ENCODE measurements around the gene CDKN2D.
"Not testable (repeated sequence)": the region's sequence is repeated elsewhere in the genome, so short reads cannot be mapped to it uniquely, and the experiment has no call there.

The CDKN2D gene

DNA sequence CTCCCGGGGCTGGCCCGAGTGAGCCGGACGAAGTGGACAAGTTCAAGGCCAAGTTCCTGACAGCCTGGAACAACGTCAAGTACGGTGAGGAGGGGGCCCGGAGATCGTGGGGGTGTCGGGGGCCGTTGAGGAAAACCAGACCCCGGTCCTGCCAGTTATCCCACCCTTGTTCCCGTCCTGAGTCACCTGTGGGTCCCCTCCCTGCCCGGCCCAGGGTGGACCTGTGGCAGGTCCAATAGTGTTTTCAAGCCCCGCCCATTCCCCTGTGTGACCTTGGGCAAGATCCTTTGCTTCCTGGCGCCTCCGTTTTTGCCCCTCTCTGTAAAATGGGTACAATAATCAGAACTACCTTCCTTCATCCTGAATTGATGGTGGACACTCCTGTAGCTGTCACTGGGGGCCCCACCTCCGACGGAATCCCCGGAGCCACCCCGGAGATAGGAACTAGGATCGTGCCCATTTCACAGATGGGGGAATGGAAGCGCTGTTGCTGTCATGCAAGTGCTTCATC, 24.5 kb downstream of the CDKN2D start:
- DNase-seq (ENCODE audit: low read depth, low spot score), result no peak
- in situ Hi-C loops (cut with HindIII; ENCODE audit: low sequenced_read_pairs), result no loop called here
- H3K4me3 ChIP-seq (ENCODE audit: low read depth, low read length), result peak overlapping the region; percentile 75
- TF ChIP-seq, protein P1, sequence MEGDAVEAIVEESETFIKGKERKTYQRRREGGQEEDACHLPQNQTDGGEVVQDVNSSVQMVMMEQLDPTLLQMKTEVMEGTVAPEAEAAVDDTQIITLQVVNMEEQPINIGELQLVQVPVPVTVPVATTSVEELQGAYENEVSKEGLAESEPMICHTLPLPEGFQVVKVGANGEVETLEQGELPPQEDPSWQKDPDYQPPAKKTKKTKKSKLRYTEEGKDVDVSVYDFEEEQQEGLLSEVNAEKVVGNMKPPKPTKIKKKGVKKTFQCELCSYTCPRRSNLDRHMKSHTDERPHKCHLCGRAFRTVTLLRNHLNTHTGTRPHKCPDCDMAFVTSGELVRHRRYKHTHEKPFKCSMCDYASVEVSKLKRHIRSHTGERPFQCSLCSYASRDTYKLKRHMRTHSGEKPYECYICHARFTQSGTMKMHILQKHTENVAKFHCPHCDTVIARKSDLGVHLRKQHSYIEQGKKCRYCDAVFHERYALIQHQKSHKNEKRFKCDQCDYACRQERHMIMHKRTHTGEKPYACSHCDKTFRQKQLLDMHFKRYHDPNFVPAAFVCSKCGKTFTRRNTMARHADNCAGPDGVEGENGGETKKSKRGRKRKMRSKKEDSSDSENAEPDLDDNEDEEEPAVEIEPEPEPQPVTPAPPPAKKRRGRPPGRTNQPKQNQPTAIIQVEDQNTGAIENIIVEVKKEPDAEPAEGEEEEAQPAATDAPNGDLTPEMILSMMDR (IDR thresholded peaks at IDR 0.05; ENCODE audit: low read depth, low read length), result no peak

DNA sequence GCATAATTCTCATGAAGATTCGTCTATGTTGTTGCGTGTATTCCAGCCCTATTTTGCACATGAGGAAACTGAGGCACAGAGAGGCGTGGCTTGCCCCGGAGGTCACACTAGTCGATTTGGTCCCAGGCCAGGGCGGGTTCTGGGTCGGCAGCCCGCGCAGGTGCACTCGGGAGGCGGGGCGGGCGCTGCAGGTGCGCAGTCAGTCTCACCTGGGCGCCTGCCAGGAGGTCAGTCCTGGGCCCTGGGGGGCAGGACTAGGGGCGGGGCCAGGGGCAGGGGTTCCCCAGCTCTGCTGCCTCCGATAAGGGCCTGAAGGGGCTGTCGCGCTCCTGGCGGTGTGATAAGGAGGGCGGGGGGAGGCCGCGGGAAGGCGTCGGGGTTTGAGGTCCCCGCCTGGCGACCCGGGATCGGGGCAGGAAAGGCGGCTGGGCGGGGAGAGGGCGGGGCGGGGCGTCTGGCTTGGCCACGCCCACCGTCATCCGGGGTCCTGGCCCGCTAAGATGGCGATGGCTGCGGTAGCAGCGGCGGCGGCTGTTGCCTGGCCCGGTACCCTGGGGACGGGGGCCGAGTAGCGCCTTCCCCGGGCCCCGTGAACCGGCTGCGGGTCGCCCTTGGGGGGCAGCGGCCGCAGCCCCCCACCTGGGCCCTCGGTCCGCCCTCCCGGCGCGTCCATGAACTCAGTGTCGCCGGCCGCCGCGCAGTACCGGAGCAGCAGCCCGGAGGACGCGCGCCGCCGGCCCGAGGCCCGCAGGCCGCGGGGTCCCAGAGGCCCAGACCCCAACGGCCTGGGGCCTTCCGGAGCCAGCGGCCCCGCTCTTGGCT, 25.1 kb downstream of the CDKN2D start, which contains the start of gene ATG4D:
TSS of gene ATG4D (plus strand) at position 485 of the 822 bp plus-strand sequence. CDS start at position 672, 187 bp downstream.
- peak within 1 kb of the TSS; percentile 75 for H3K4me3 ChIP-seq (ENCODE audit: low read depth, low read length)
- DNase-seq (ENCODE audit: low read depth, low spot score), result peak; percentile 56
- in situ Hi-C loops (cut with HindIII; ENCODE audit: low sequenced_read_pairs), result no loop called here
- TF ChIP-seq, protein P1 (IDR thresholded peaks at IDR 0.05; ENCODE audit: low read depth, low read length), result no peak

DNA sequence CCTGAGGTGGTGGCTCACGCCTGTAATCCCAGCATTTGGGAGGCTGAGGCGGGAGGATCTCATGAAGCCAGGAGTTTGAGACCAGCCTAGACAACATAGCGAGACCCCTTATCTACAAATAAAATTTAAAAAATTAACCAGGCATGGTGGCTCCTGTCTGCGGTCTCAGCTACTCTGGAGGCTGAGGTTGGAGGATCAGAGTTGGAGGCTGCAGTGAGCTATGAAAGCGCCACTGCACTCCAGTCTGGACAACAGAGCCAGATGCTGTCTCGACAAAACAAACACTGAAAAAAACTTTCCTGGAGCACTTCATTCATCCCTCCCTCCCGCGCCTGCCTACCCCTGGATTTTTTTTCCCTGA, 25.7 kb downstream of the CDKN2D start:
- in situ Hi-C loops (cut with HindIII; ENCODE audit: low sequenced_read_pairs), result no loop called here
- H3K4me3 ChIP-seq (ENCODE audit: low read depth, low read length), result no peak overlapping the region
- TF ChIP-seq, protein P1 (IDR thresholded peaks at IDR 0.05; ENCODE audit: low read depth, low read length), result no peak
- no peak for DNase-seq (ENCODE audit: low read depth, low spot score)

DNA sequence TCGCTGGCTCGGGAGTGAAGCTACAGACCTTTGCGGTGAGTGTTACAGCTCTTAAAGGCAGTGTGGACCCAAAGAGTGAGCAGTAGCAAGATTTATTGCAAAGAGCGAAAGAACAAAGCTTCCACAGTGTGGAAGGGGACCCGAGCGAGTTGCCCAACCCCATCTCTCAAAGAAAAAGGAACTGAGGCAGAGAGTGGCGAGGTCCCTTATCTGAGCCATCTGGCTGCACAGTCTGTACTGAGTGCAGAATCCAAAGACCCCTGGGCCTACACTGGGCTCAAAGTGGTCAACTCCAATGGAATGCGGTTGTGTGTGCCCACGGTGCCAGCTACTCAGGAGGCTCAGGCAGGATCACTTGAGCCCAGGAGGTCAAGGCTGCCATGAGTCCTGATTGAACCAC, 29.8 kb downstream of the CDKN2D start:
- DNase-seq (ENCODE audit: low read depth, low spot score); H3K4me3 ChIP-seq (ENCODE audit: low read depth, low read length); in situ Hi-C loops (cut with HindIII; ENCODE audit: low sequenced_read_pairs): not testable (repeated sequence)

DNA sequence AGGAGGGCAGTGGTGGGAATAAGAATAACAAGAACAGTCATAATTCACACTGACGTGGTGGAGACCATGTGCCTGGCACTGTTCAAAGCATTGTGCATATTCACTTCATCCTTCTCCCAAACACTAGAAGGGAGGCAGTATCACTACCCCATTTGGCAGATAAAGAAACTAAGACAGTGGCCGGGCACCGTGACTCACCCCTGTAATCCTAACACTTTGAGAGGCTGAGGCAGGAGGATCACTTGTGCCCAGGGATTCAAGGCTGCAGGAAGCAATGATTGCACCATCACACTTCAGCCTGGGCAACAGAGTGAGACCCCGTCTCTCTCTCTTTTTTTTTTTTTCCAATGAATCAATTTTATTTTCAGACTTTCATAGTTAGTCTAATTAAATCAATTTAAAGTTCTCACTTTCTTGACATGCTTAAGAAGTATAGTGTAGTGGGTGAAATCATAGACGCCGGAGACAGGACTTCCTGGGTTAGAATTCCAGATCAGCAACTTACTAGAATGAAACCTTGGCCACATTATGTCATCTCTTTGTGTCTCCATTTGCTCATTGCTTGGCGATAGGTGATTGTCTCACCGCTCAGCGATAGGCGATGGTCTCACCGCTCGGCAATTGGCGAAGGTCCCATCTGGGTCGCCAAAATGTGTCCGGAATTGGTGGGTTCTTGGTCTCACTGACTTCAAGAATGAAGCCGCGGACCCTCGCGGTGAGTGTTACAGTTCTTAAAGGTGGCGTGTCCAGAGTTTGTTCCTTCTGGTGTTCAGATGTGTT, 30.4 kb downstream of the CDKN2D start:
- H3K4me3 ChIP-seq (ENCODE audit: low read depth, low read length), result no peak overlapping the region
- DNase-seq (ENCODE audit: low read depth, low spot score), result no peak
- in situ Hi-C loops (cut with HindIII; ENCODE audit: low sequenced_read_pairs), result no loop called here
- TF ChIP-seq, protein P1 (IDR thresholded peaks at IDR 0.05; ENCODE audit: low read depth, low read length), result no peak

DNA sequence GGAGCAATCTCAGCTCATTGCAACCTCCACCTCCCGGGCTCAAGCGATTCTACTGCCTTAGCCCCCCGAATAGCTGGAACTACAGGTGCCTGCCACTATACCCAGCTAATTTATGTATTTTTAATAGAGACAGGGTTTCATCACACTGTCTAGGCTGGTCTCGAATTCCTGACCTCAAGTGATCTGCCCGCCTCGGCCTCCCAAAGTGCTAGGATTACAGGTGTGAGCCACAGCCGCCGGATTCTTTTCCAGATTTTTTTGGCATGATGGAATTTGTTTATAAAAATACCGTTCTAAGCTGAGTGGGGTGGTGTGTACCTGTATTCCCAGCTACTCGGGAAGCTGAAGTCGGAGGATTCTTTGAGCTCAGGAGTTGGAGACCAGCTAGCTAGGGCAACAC, 31.1 kb downstream of the CDKN2D start:
- no peak overlapping the region for H3K4me3 ChIP-seq (ENCODE audit: low read depth, low read length)
- DNase-seq (ENCODE audit: low read depth, low spot score), result no peak
- TF ChIP-seq, protein P1 (IDR thresholded peaks at IDR 0.05; ENCODE audit: low read depth, low read length), result no peak
- in situ Hi-C loops (cut with HindIII; ENCODE audit: low sequenced_read_pairs), result no loop called here

DNA sequence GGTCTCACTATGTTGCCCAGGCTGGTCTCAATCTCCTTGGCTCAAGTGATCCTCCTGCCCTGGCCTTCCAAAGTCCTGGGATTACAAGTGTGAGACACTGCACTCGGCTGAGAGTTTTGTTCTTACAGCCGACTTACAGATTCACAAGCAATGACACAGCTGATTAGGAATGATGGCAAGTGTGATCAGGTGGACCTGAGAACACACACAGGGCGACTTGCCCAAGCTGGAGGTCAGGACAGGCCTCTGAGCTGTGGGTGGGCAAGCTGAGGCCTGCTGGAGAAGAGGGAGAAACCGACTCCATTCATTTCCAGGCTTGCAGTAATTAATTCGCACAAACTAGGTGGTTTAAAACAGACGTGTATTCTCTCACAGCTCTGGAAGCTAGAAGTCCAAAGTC, 33.2 kb downstream of the CDKN2D start:
- in situ Hi-C loops (cut with HindIII; ENCODE audit: low sequenced_read_pairs), result no loop called here
- TF ChIP-seq, protein P1 (IDR thresholded peaks at IDR 0.05; ENCODE audit: low read depth, low read length), result no peak
- H3K4me3 ChIP-seq (ENCODE audit: low read depth, low read length), result no peak overlapping the region
- no peak for DNase-seq (ENCODE audit: low read depth, low spot score)

Data from astrocyte of the spinal cord (primary cell).